IMR-90 (cell line): ENCODE measurements around the gene BLVRA. TPM values are rescaled to one million over a fixed set of nuclear protein-coding genes. Genes with fewer than 3 reads are reported as not detected.

Source experiments
- ATAC-seq: fragments of 200-7000 bp; cut with Tn5 transposase; 2 replicates; pipeline ENCODE4 v1.9.1; 2020; ENCODE audit warnings: low read depth, mild to moderate bottlenecking, moderate library complexity
- BruUV-seq: library from RNA; stranded (reverse); fragments of 400-500 nt; replicated peaks from 2 replicates; lab custom pipeline; 2021; lab: Mats Ljungman, UMichigan
- CTCF ChIA-PET: fragments of 300-600 bp; formaldehyde crosslinking; extraction: SDS; loops from one replicate; lab custom pipeline; 2021; ENCODE audit warnings: antibody characterized with exemption; lab: Yijun Ruan, JAX
- POLR2A ChIA-PET: fragments of 300-600 bp; sonication (Branson Sonifier 250); formaldehyde crosslinking; loops from one replicate; lab custom pipeline; 2022; ENCODE audit warnings: antibody characterized with exemption; ENCODE audit not compliant: unreplicated experiment; lab: Charles Lee
- DNase-seq: peaks from one replicate; pipeline ENCODE4 v3.0.0; 2013
- H2AFZ ChIP-seq: replicated peaks from 2 replicates; pipeline ENCODE3; 2013; ENCODE audit warnings: low read length, mild to moderate bottlenecking; ENCODE audit not compliant: poor library complexity
- H2AK5ac ChIP-seq: 2 replicates; pipeline ENCODE4 v1.6.1; 2013; ENCODE audit warnings: low read depth, low read length, inconsistent platforms
- H2AK9ac ChIP-seq: replicated peaks from 2 replicates; pipeline ENCODE3; 2013; ENCODE audit warnings: mild to moderate bottlenecking, low read depth, low read length, moderate library complexity; ENCODE audit not compliant: poor library complexity
- H2BK120ac ChIP-seq: 2 replicates; pipeline ENCODE4 v1.6.1; 2013; ENCODE audit warnings: low read depth, low read length, inconsistent platforms
- H2BK15ac ChIP-seq: 3 replicates; pipeline ENCODE4 v1.6.1; 2013; ENCODE audit warnings: low read depth, low read length, inconsistent platforms
- H2BK20ac ChIP-seq: 2 replicates; pipeline ENCODE4 v1.6.1; 2013; ENCODE audit warnings: low read depth, mild to moderate bottlenecking, inconsistent platforms, low read length, moderate library complexity
- H2BK5ac ChIP-seq: 2 replicates; pipeline ENCODE4 v1.6.1; 2013; ENCODE audit warnings: mild to moderate bottlenecking, low read depth, low read length, inconsistent platforms; ENCODE audit not compliant: poor library complexity, severe bottlenecking
- H3K14ac ChIP-seq: replicated peaks from 2 replicates; pipeline ENCODE4 v1.6.1; 2013; ENCODE audit warnings: low read depth, low read length, inconsistent platforms
- H3K18ac ChIP-seq: 2 replicates; pipeline ENCODE4 v1.6.1; 2013; ENCODE audit warnings: low read depth, low read length, control low read depth
- H3K23ac ChIP-seq: 2 replicates; pipeline ENCODE4 v1.6.1; 2013; ENCODE audit warnings: low read depth, low read length, inconsistent platforms
- H3K27ac ChIP-seq: 2 replicates; pipeline ENCODE4 v1.5.1; 2013; ENCODE audit warnings: mild to moderate bottlenecking, control low read depth, low read length; ENCODE audit not compliant: insufficient read depth
- H3K27me3 ChIP-seq: 2 replicates; pipeline ENCODE4 v1.6.1; 2013; ENCODE audit warnings: low read length; ENCODE audit not compliant: control insufficient read depth, insufficient read depth
- H3K36me3 ChIP-seq: 2 replicates; pipeline ENCODE4 v1.6.1; 2013; ENCODE audit warnings: low read length, mixed read lengths; ENCODE audit not compliant: control insufficient read depth, insufficient read depth
- H3K4ac ChIP-seq: 2 replicates; pipeline ENCODE4 v1.6.1; 2013; ENCODE audit warnings: low read depth, low read length, inconsistent platforms
- H3K4me1 ChIP-seq: 2 replicates; pipeline ENCODE4 v1.6.1; 2013; ENCODE audit warnings: low read length, mixed read lengths; ENCODE audit not compliant: control insufficient read depth, insufficient read depth
- H3K4me2 ChIP-seq: 2 replicates; pipeline ENCODE4 v1.6.1; 2013; ENCODE audit warnings: low read depth, mild to moderate bottlenecking, control low read depth, low read length, moderate library complexity
- H3K4me3 ChIP-seq: 2 replicates; pipeline ENCODE4 v1.5.1; 2013; ENCODE audit warnings: low read depth, mild to moderate bottlenecking, control low read depth, low read length, moderate library complexity; ENCODE audit not compliant: insufficient read depth
- H3K56ac ChIP-seq: 2 replicates; pipeline ENCODE4 v1.6.1; 2013; ENCODE audit warnings: low read length, inconsistent platforms; ENCODE audit not compliant: insufficient read depth; ENCODE audit errors: extremely low read depth
- H3K79me1 ChIP-seq, 2 experiments: 2 replicates each; pipeline ENCODE4 v1.6.1; 2013; ENCODE audit warnings: low read length in 2 of 2, inconsistent platforms in 1 of 2, low read depth in 1 of 2
- H3K9ac ChIP-seq: 2 replicates; pipeline ENCODE4 v1.6.1; 2013; ENCODE audit warnings: low read depth, low read length, control low read depth
- H3K9me1 ChIP-seq: 2 replicates; pipeline ENCODE4 v1.6.1; 2013; ENCODE audit warnings: low read length, inconsistent platforms; ENCODE audit not compliant: insufficient read depth
- H3K9me3 ChIP-seq: 2 replicates; pipeline ENCODE4 v1.6.1; 2013; ENCODE audit warnings: low read length; ENCODE audit not compliant: control insufficient read depth, insufficient read depth
- H4K20me1 ChIP-seq: 2 replicates; pipeline ENCODE4 v1.6.1; 2013; ENCODE audit warnings: low read length, inconsistent platforms; ENCODE audit not compliant: insufficient read depth
- H4K5ac ChIP-seq: 2 replicates; pipeline ENCODE4 v1.6.1; 2013; ENCODE audit warnings: mild to moderate bottlenecking, low read depth, low read length, control low read depth
- H4K8ac ChIP-seq, 2 experiments: 2 replicates each; pipeline ENCODE4 v1.6.1; 2013; ENCODE audit warnings: low read depth in 2 of 2, low read length in 2 of 2, control low read depth in 1 of 2, inconsistent platforms in 1 of 2
- H4K91ac ChIP-seq: 2 replicates; pipeline ENCODE4 v1.6.1; 2013; ENCODE audit warnings: low read depth, low read length, inconsistent platforms; ENCODE audit not compliant: insufficient read depth
- POLR2A ChIP-seq: IDR thresholded peaks from 2 replicates; pipeline ENCODE4 v1.6.1; 2012; ENCODE audit warnings: mild to moderate bottlenecking, low read depth, low read length
- WGBS, 2 experiments: methylation state at CpG; one replicate each; pipeline versions ENCODE4 v1.1.5 to v1.1.7; 2013; ENCODE audit warnings: missing lambda C conversion rate in 2 of 2; ENCODE audit not compliant: insufficient read length in 1 of 2; ENCODE audit errors: extremely low coverage in 2 of 2; 5-methylcytosine and 5-hydroxymethylcytosine counted together
- dilution Hi-C: fragments of 300-500 bp; cut with HindIII; formaldehyde crosslinking; loops from one replicate; pipeline ENCODE4 v1.14.3; 2018; ENCODE audit warnings: low sequenced_read_pairs; ENCODE audit not compliant: unreplicated experiment
- in situ Hi-C: fragments of 300-500 bp; cut with MboI; formaldehyde crosslinking; loops from 3 replicates; pipeline ENCODE4 v1.14.3; 2019; ENCODE audit warnings: low sequenced_read_pairs, inconsistent platforms, mixed read lengths
- intact Hi-C: fragments of 100-400 bp; cut with micrococcal nuclease; formaldehyde crosslinking; loops from 2 replicates; pipeline ENCODE4 v1.10.0; 2022
- polyA plus RNA-seq, 3 experiments: library from polyadenylated mRNA; depleted of rRNA; stranded (reverse); fragments of >200 nt; gene quantifications; 2 replicates each; pipeline ENCODE4 v1.2.3, GENCODE V29; 2012; ENCODE audit warnings: low replicate concordance in 1 of 3
- total RNA-seq: library from RNA; depleted of rRNA; stranded (reverse); fragments of >200 nt; gene quantifications from 2 replicates; pipeline ENCODE4 v1.2.3, GENCODE V29; 2012
- TF ChIP-seq, protein P1 (sequence below): conservative IDR thresholded peaks from 2 replicates; pipeline ENCODE4 v1.5.1; 2012; ENCODE audit warnings: mild to moderate bottlenecking, low read depth, low read length, improper control_type of control experiment
- TF ChIP-seq, protein P2 (sequence below): fragments of 150-350 bp; IDR thresholded peaks from 2 replicates; pipeline ENCODE4 v1.6.1; 2016; ENCODE audit warnings: low read depth, mild to moderate bottlenecking, low read length, moderate library complexity, borderline replicate concordance

The BLVRA gene
- total and polyA plus RNA-seq, 2 of the 4 experiments (the other 2 are of a cell fraction), result 32.3 to 47.1 TPM

DNA sequence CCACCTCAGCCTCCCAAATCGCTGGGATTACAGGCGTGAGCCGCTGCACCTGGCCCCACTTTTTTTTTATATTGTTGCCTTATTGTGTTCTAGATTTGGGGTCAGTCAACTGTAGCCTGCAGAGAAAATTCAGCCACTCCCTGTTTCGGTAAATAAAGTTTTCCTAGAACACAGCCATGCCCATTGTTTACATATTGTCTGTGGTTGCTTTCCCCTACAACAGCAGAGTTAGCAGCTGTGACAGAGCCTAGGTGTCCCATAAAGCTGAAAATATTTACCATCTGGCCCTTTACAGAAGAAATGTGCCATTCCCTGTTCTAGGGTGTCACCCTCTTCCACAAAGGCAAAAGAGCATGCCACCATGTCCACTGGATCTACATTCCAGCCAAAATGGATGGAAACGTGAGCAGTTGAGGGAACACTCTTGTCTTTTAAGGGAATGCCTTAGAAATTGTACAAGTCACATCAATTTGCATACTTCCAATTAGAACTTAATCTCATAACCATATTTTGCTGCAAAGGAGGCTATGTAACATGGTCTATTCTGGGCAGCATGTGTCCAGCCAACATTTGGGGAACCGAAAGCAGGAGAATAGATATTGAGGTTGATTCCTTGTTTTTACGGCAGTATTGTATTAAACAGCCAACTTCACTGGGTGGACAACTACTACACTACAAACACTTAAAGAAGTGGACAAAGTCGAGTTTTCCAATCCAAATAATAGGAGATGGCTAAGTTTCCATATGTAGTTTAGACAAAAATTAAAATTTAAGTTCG, 11.0 kb upstream of the BLVRA start:
- no peaks in the 10 kb centered on the region for H3K36me3 ChIP-seq
- in situ Hi-C loops (no loop called here), intact Hi-C loops (no loop called here), dilution Hi-C loops (no loop called here)
- H2AK5ac ChIP-seq, result no peak overlapping the region
- no peak for TF ChIP-seq POLR2A
- TF ChIP-seq, protein P1, sequence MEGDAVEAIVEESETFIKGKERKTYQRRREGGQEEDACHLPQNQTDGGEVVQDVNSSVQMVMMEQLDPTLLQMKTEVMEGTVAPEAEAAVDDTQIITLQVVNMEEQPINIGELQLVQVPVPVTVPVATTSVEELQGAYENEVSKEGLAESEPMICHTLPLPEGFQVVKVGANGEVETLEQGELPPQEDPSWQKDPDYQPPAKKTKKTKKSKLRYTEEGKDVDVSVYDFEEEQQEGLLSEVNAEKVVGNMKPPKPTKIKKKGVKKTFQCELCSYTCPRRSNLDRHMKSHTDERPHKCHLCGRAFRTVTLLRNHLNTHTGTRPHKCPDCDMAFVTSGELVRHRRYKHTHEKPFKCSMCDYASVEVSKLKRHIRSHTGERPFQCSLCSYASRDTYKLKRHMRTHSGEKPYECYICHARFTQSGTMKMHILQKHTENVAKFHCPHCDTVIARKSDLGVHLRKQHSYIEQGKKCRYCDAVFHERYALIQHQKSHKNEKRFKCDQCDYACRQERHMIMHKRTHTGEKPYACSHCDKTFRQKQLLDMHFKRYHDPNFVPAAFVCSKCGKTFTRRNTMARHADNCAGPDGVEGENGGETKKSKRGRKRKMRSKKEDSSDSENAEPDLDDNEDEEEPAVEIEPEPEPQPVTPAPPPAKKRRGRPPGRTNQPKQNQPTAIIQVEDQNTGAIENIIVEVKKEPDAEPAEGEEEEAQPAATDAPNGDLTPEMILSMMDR, result no peak
- TF ChIP-seq, protein P2, sequence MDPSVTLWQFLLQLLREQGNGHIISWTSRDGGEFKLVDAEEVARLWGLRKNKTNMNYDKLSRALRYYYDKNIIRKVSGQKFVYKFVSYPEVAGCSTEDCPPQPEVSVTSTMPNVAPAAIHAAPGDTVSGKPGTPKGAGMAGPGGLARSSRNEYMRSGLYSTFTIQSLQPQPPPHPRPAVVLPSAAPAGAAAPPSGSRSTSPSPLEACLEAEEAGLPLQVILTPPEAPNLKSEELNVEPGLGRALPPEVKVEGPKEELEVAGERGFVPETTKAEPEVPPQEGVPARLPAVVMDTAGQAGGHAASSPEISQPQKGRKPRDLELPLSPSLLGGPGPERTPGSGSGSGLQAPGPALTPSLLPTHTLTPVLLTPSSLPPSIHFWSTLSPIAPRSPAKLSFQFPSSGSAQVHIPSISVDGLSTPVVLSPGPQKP, result no peak
- peaks cover 17% of the 10 kb centered on the region for H3K27me3 ChIP-seq
- CTCF ChIA-PET, result interaction anchor here (1.3 kb wide), 1 partner anchor 11 kb away, joined by 3 read pairs; no protein-coding TSS in a partner anchor
- no peak overlapping the region for H2BK5ac ChIP-seq
- H2BK20ac ChIP-seq, result no peak overlapping the region
- no peak overlapping the region for H2AK9ac ChIP-seq
- no peak overlapping the region for H3K27ac ChIP-seq
- H3K9ac ChIP-seq, result no peak overlapping the region
- no TSS peak for BruUV-seq
- H3K4me2 ChIP-seq, result no peak overlapping the region
- no peak overlapping the region for H4K5ac ChIP-seq
- POLR2A ChIA-PET, result no interaction called here
- no peak overlapping the region for H3K4me3 ChIP-seq
- H3K9me3 ChIP-seq, result no peaks in the 10 kb centered on the region
- no peak overlapping the region for H3K4ac ChIP-seq
- H4K20me1 ChIP-seq, result no peaks in the 10 kb centered on the region
- no peak overlapping the region for H3K18ac ChIP-seq
- H3K23ac ChIP-seq, result no peak overlapping the region
- no peak overlapping the region for H3K14ac ChIP-seq
- ATAC-seq, result no peak
- H2BK15ac ChIP-seq, result no peak overlapping the region
- H3K56ac ChIP-seq, result no peak overlapping the region
- no peaks in the 10 kb centered on the region for H3K79me1 ChIP-seq
- DNase-seq, result no peak
- no CpG with 5 or more reads among the region's 9 CpGs for WGBS, 2 experiments
- no peak overlapping the region for H2BK120ac ChIP-seq
- H4K8ac ChIP-seq, result no peak overlapping the region
- no peaks in the 10 kb centered on the region for H3K9me1 ChIP-seq
- no peak overlapping the region for H4K91ac ChIP-seq
- no peak overlapping the region for H2AFZ ChIP-seq
- H3K4me1 ChIP-seq, result peaks cover 4% of the 10 kb centered on the region; the same call in 1 of the 2 replicates
